ENCODE results near the gene RAD21L1.

Gene RAD21L1

DNA sequence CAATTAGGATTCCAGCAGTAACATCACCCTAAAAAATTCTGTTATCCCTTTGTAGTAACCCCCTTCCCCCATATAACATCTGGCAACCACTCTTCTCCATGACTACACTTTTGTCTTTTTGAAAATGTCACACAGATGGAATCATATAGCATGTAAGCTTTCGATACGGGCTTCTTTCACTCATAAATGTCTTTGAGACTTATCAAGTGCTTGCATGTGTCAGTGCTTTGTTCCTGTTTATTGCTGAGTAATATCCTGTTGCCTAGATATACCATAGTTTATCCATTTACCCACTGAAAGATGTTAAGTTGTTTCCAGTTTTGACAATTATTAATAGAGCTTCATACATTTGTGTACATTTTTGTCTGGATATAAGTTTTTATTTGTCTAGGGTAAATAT lies 29.8 kb downstream of the RAD21L1 start:
- no peak overlapping the region for H3K4me3 ChIP-seq (replicated peaks in 1 of 2; ENCODE audit: low read depth in 2 of 2, low read length in 2 of 2)
- DNase-seq (ENCODE audit: low read depth in 2 of 2) = no peak
- TF ChIP-seq, protein P1, sequence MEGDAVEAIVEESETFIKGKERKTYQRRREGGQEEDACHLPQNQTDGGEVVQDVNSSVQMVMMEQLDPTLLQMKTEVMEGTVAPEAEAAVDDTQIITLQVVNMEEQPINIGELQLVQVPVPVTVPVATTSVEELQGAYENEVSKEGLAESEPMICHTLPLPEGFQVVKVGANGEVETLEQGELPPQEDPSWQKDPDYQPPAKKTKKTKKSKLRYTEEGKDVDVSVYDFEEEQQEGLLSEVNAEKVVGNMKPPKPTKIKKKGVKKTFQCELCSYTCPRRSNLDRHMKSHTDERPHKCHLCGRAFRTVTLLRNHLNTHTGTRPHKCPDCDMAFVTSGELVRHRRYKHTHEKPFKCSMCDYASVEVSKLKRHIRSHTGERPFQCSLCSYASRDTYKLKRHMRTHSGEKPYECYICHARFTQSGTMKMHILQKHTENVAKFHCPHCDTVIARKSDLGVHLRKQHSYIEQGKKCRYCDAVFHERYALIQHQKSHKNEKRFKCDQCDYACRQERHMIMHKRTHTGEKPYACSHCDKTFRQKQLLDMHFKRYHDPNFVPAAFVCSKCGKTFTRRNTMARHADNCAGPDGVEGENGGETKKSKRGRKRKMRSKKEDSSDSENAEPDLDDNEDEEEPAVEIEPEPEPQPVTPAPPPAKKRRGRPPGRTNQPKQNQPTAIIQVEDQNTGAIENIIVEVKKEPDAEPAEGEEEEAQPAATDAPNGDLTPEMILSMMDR (IDR thresholded peaks at IDR 0.05; ENCODE audit: low read depth, low read length) = no peak

DNA sequence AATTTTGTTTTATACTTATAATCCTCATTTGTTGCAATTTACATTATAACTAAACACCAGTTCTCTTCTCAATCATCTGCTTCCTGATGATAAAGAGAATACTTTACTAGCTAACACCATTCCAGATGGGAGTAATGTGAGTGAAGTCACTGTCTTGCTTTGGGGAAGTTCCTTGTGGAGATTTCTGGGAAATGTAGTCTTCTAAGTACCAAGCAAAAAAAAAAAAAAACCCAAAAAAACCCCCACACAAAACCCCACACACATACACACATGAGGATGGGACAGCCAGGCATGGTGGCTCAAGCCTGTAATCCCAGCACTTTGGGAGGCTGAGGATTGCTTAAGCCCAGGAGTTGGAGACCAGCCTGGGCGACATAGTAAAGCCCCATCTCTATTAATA lies 38.0 kb downstream of the RAD21L1 start:
- TF ChIP-seq, protein P1 (IDR thresholded peaks at IDR 0.05; ENCODE audit: low read depth, low read length) = no peak
- no peak overlapping the region for H3K4me3 ChIP-seq (replicated peaks in 1 of 2; ENCODE audit: low read depth in 2 of 2, low read length in 2 of 2)
- peak; percentile 30 to 51 for DNase-seq (ENCODE audit: low read depth in 2 of 2)

DNA sequence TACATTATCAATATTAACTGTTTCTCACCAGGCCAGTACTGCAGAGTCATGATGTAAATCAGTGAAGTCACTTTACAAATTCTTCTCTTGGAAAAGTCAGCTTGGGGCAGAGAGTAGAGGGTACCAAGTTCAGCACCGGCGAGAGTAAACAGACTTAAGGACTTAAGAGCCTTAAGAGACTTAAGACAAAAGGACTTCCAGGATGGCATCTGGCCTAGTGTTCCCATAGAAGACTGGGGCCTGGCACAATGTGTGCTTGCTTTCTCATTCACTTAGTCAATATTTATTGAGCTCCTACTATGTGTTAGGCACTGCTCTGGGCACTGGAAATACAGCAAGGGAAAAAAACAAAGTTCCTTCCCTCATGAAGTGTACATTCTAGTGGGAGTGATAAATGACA lies 38.9 kb downstream of the RAD21L1 start:
- no peak for DNase-seq (ENCODE audit: low read depth in 2 of 2)
- no peak overlapping the region for H3K4me3 ChIP-seq (replicated peaks in 1 of 2; ENCODE audit: low read depth in 2 of 2, low read length in 2 of 2)
- TF ChIP-seq, protein P1 (IDR thresholded peaks at IDR 0.05; ENCODE audit: low read depth, low read length) = no peak

DNA sequence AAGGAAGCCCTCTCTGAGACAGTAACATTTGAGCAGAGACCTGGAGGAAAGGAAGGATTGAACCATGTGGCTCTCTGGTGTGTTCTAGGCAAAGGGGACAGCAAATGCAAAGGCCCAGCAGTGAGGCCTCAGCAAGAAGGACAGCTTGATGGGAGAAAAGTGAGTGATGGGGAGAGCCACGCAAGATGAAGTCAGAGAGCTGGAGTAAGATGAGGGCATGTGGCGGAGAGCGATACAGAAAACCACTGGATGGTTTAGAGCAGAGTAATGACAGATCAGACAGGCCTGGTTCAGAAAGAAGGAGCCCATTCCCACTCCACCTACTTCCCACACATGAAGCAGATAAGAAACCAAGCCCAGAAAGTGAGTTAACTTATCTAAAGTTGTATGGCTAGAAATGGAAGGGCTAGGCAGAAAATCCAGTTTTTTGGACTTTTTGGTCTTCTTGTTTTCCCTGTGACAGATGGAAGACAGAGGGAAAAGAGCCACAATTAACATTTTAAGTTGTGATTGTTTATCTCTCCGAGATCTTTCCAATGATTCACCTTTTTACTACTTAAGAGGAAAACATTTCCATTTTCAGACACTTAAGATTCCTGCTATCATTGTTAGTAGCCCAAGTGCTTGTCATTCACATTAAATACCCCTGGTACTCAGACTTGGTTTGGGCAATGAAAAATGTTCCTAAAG lies 39.5 kb downstream of the RAD21L1 start:
- TF ChIP-seq, protein P1 (IDR thresholded peaks at IDR 0.05; ENCODE audit: low read depth, low read length) = no peak
- H3K4me3 ChIP-seq (replicated peaks in 1 of 2; ENCODE audit: low read depth in 2 of 2, low read length in 2 of 2) = peak overlapping the region; percentile 64 to 76
- DNase-seq (ENCODE audit: low read depth in 2 of 2) = no peak

DNA sequence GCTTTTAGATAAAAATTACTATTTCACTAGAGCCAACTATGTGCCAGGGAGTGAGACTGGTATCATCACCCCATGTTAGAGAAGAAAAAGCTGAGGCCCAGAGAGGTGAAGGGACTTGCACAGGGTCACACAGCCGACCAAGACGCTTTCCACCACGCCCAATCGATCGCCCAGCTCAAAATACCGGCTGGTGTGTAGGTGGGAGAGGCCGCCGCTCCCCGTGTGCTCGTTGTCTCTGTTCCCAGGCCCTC lies 40.0 kb downstream of the RAD21L1 start:
- no peak for DNase-seq (ENCODE audit: low read depth in 2 of 2)
- H3K4me3 ChIP-seq (replicated peaks in 1 of 2; ENCODE audit: low read depth in 2 of 2, low read length in 2 of 2) = peak overlapping the region; percentile 64 to 76
- TF ChIP-seq, protein P1 (IDR thresholded peaks at IDR 0.05; ENCODE audit: low read depth, low read length) = no peak

DNA sequence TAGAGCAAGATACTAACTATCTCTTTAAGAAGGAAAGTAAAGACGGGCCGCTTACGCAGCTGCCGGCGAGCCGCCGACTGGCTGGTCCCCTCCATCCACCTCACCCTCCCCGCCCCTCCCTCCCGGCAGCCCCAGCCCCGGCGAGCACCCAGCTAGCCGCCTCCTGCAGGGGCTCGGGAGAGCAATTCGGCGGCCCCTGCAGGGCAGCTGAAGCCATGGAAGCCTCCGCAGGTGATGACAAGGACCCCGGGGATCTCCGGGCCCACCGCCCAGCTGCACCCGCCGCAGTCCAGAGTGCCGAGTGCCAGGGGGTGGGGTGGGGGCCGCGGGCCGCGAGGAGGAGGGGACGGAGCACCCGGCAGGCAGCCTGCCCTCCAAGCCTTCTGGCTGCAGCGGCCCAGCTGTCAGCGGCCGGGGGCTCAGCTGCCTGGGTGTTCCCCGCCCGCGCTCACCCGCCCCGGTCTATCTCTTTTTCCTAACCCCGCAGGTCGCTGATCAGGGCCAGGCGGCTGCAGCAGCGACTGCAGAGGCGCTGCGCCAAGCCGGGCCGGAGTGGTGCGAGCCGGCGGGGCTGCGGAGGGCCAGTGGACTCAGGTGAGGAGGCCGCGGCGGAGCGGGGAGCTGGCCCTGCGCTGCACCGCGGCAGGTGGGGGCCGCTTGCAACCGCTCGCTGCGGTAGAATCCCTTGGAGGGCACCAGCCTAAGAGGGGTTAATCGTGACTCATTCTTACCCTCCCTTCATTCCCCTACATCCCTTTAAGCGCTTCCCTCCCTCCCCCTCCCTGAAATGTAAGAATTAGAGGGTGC lies 40.5 kb downstream of the RAD21L1 start, which contains the start of gene SNPH:
TSS of gene SNPH (plus strand) at position 128 of the 807 bp plus-strand sequence. CDS start 29,946 bp downstream, outside the sequence.
- peak within 1 kb of the TSS; percentile 64 to 76 for H3K4me3 ChIP-seq (replicated peaks in 1 of 2; ENCODE audit: low read depth in 2 of 2, low read length in 2 of 2)
- TF ChIP-seq, protein P1 (IDR thresholded peaks at IDR 0.05; ENCODE audit: low read depth, low read length) = no peak
- peak; percentile 75 to 82 for DNase-seq (ENCODE audit: low read depth in 2 of 2)
